Measurements from ENCODE around the gene THAP4.

GRCh38 chr2:241579281-241579680 is 57.7 kb downstream of the THAP4 start:
- TF ChIP-seq PATZ1 (CRISPR knock-in tag; IDR thresholded peaks at IDR 0.05; ENCODE audit: borderline replicate concordance) (no peak), RARB (CRISPR knock-in tag; IDR thresholded peaks at IDR 0.05) (no peak), POU6F1 (CRISPR knock-in tag; IDR thresholded peaks at IDR 0.05; ENCODE audit: borderline replicate concordance, low read depth) (no peak), CREB5 (CRISPR knock-in tag; IDR thresholded peaks at IDR 0.05; ENCODE audit: low read depth) (no peak), CSDC2 (CRISPR knock-in tag; IDR thresholded peaks at IDR 0.05) (no peak), ARNTL (CRISPR knock-in tag; IDR thresholded peaks at IDR 0.05; ENCODE audit: borderline replicate concordance, low read depth) (no peak), ZFP3 (CRISPR knock-in tag; IDR thresholded peaks at IDR 0.05) (no peak), BACH2 (CRISPR knock-in tag; IDR thresholded peaks at IDR 0.05; ENCODE audit: borderline replicate concordance) (no peak)
